ENCODE data around the gene KMO.

Gene KMO

GRCh38 chr1:241631674-241632073 is 99.5 kb downstream of the KMO start:
- DNase-seq, result no peak

GRCh38 chr1:241632987-241633386 is 100.8 kb downstream of the KMO start:
- no peak for DNase-seq

- no peak for DNase-seq
These were observed 103.5 kb downstream of the KMO start for GRCh38 chr1:241635556-241636152.

GRCh38 chr1:241636291-241636690 is 104.1 kb downstream of the KMO start:
- no peak for DNase-seq

GRCh38 chr1:241637046-241637590 is 104.9 kb downstream of the KMO start:
- no peak for DNase-seq

- DNase-seq, result no peak
These were observed 105.4 kb downstream of the KMO start for GRCh38 chr1:241637604-241638003.

GRCh38 chr1:241638099-241638682 is 106.0 kb downstream of the KMO start:
- DNase-seq, result no peak

GRCh38 chr1:241638909-241639622 is 106.9 kb downstream of the KMO start:
- no peak for DNase-seq

GRCh38 chr1:241639623-241640148 is 107.5 kb downstream of the KMO start:
- DNase-seq, result no peak

GRCh38 chr1:241640149-241640866 is 108.1 kb downstream of the KMO start, which contains the start of the genes CHML and OPN3:
Gene CHML, minus strand, starts transcription at chr1:241640369. Its CDS starts 4,603 bp downstream, at chr1:241635766.
Gene OPN3, minus strand, starts transcription at chr1:241640369. Its CDS starts 115 bp downstream, at chr1:241640254.
- DNase-seq, result peak; percentile 80

- DNase-seq, result no peak
These were observed 108.9 kb downstream of the KMO start for GRCh38 chr1:241640867-241641622.

- no peak for DNase-seq
These were observed 109.8 kb downstream of the KMO start for GRCh38 chr1:241641773-241642592.

GRCh38 chr1:241642593-241642944 is 110.4 kb downstream of the KMO start:
- DNase-seq, result no peak

GRCh38 chr1:241644259-241644658 is 112.1 kb downstream of the KMO start:
- no peak for DNase-seq

GRCh38 chr1:241645199-241645598 is 113.0 kb downstream of the KMO start:
- DNase-seq, result no peak

Measured in NCI-H1436 treated with DMSO at 0.1 percent for 48 hours (cell line).